ENCODE measurements around the gene PMS1.

The PMS1 gene

GRCh38 chr2:189873696-189874095 lies 89.4 kb downstream of the PMS1 start:
- Histone ChIP-seq H3K36me3 (ENCODE audit: control insufficient read depth, insufficient read depth, low read length) (no peaks in the 10 kb centered on the region), H3K27ac (ENCODE audit: low read depth, low read length) (no peak overlapping the region), H3K4me2 (ENCODE audit: low read length) (no peak overlapping the region)

GRCh38 chr2:189874586-189875320 lies 90.5 kb downstream of the PMS1 start:
- H2BK15ac ChIP-seq (replicated peaks; ENCODE audit: low read depth), result no peak overlapping the region
- H2BK120ac ChIP-seq (ENCODE audit: low read depth, low read length), result no peak overlapping the region
- H4K5ac ChIP-seq (ENCODE audit: low read length), result no peak overlapping the region
- no peaks in the 10 kb centered on the region for H3K36me3 ChIP-seq (ENCODE audit: control insufficient read depth, insufficient read depth, low read length)
- H3K79me1 ChIP-seq (ENCODE audit: low read length), result no peaks in the 10 kb centered on the region
- H3K27me3 ChIP-seq (ENCODE audit: insufficient read depth, low read length, poor library complexity), result no peaks in the 10 kb centered on the region
- no peak overlapping the region for H3K4me3 ChIP-seq (ENCODE audit: low read length)
- no peak overlapping the region for H4K8ac ChIP-seq (ENCODE audit: low read depth, low read length)
- H2BK5ac ChIP-seq (ENCODE audit: low read length), result no peak overlapping the region
- H3K27ac ChIP-seq (ENCODE audit: low read depth, low read length), result no peak overlapping the region
- H3K56ac ChIP-seq (ENCODE audit: low read length), result no peak overlapping the region
- no peak overlapping the region for H2AK5ac ChIP-seq (ENCODE audit: low read length)
- no peaks in the 10 kb centered on the region for H3K79me2 ChIP-seq (ENCODE audit: control insufficient read depth, insufficient read depth, low read length)
- DNase-seq, result no peak
- no peak overlapping the region for H3K4ac ChIP-seq (ENCODE audit: low read depth, low read length)
- peaks cover 7% of the 10 kb centered on the region for H3K4me1 ChIP-seq (ENCODE audit: control insufficient read depth, low read depth, low read length)
- no CpG with 5 or more reads among the region's 4 CpGs for WGBS (ENCODE audit: extremely low coverage, insufficient coverage, low lambda C conversion rate)
- no peak overlapping the region for H3K18ac ChIP-seq (ENCODE audit: low read length)
- H3K23ac ChIP-seq (ENCODE audit: low read length), result no peak overlapping the region
- H3K9ac ChIP-seq (ENCODE audit: low read length), result no peak overlapping the region
- H3K4me2 ChIP-seq (ENCODE audit: low read length), result no peak overlapping the region

More at GRCh38 chr2:189873696-189874095, 89.4 kb downstream of the PMS1 start:
- no peak overlapping the region for H3K18ac ChIP-seq (ENCODE audit: low read length)
- H3K27me3 ChIP-seq (ENCODE audit: insufficient read depth, low read length, poor library complexity), result no peaks in the 10 kb centered on the region
- DNase-seq, result no peak
- H3K56ac ChIP-seq (ENCODE audit: low read length), result no peak overlapping the region
- no peak overlapping the region for H2AK5ac ChIP-seq (ENCODE audit: low read length)
- H3K23ac ChIP-seq (ENCODE audit: low read length), result no peak overlapping the region
- no peak overlapping the region for H3K9ac ChIP-seq (ENCODE audit: low read length)
- H3K79me1 ChIP-seq (ENCODE audit: low read length), result no peaks in the 10 kb centered on the region
- H4K5ac ChIP-seq (ENCODE audit: low read length), result no peak overlapping the region
- no peak overlapping the region for H3K4me3 ChIP-seq (ENCODE audit: low read length)
- H2BK15ac ChIP-seq (replicated peaks; ENCODE audit: low read depth), result no peak overlapping the region
- no peak overlapping the region for H3K4ac ChIP-seq (ENCODE audit: low read depth, low read length)
- H2BK120ac ChIP-seq (ENCODE audit: low read depth, low read length), result no peak overlapping the region
- peaks cover 2% of the 10 kb centered on the region for H3K4me1 ChIP-seq (ENCODE audit: control insufficient read depth, low read depth, low read length)
- no peak overlapping the region for H2BK5ac ChIP-seq (ENCODE audit: low read length)
- WGBS (ENCODE audit: extremely low coverage, insufficient coverage, low lambda C conversion rate), result no CpG with 5 or more reads among the region's 8 CpGs
- no peak overlapping the region for H4K8ac ChIP-seq (ENCODE audit: low read depth, low read length)
- no peaks in the 10 kb centered on the region for H3K79me2 ChIP-seq (ENCODE audit: control insufficient read depth, insufficient read depth, low read length)

- no CpG with 5 or more reads among the region's 2 CpGs for WGBS (ENCODE audit: extremely low coverage, insufficient coverage, low lambda C conversion rate)
- Histone ChIP-seq H3K56ac (ENCODE audit: low read length) (no peak overlapping the region), H3K18ac (ENCODE audit: low read length) (no peak overlapping the region), H3K4me1 (ENCODE audit: control insufficient read depth, low read depth, low read length) (peaks cover 12% of the 10 kb centered on the region), H3K79me2 (ENCODE audit: control insufficient read depth, insufficient read depth, low read length) (no peaks in the 10 kb centered on the region), H2BK15ac (replicated peaks; ENCODE audit: low read depth) (no peak overlapping the region), H2AK5ac (ENCODE audit: low read length) (no peak overlapping the region), H3K9ac (ENCODE audit: low read length) (no peak overlapping the region), H3K27me3 (ENCODE audit: insufficient read depth, low read length, poor library complexity) (no peaks in the 10 kb centered on the region), H4K8ac (ENCODE audit: low read depth, low read length) (no peak overlapping the region), H3K23ac (ENCODE audit: low read length) (no peak overlapping the region), H3K4me2 (ENCODE audit: low read length) (no peak overlapping the region), H3K36me3 (ENCODE audit: control insufficient read depth, insufficient read depth, low read length) (no peaks in the 10 kb centered on the region), H3K27ac (ENCODE audit: low read depth, low read length) (no peak overlapping the region), H2BK120ac (ENCODE audit: low read depth, low read length) (no peak overlapping the region), H2BK5ac (ENCODE audit: low read length) (no peak overlapping the region), H3K4ac (ENCODE audit: low read depth, low read length) (no peak overlapping the region), H3K4me3 (ENCODE audit: low read length) (no peak overlapping the region), H3K79me1 (ENCODE audit: low read length) (no peaks in the 10 kb centered on the region), H4K5ac (ENCODE audit: low read length) (no peak overlapping the region)
- DNase-seq, result no peak
These were observed 92.0 kb downstream of the PMS1 start for GRCh38 chr2:189876271-189876670.

- WGBS (ENCODE audit: extremely low coverage, insufficient coverage, low lambda C conversion rate), result no CpG with 5 or more reads among the region's 8 CpGs
- Histone ChIP-seq H3K27me3 (ENCODE audit: insufficient read depth, low read length, poor library complexity) (no peaks in the 10 kb centered on the region), H2BK120ac (ENCODE audit: low read depth, low read length) (peak overlapping the region; percentile 0), H4K8ac (ENCODE audit: low read depth, low read length) (no peak overlapping the region), H3K79me2 (ENCODE audit: control insufficient read depth, insufficient read depth, low read length) (no peaks in the 10 kb centered on the region), H2BK15ac (replicated peaks; ENCODE audit: low read depth) (no peak overlapping the region), H2AK5ac (ENCODE audit: low read length) (peak overlapping the region; percentile 27), H3K9ac (ENCODE audit: low read length) (peak overlapping the region; percentile 33), H4K5ac (ENCODE audit: low read length) (peak overlapping the region; percentile 40), H3K36me3 (ENCODE audit: control insufficient read depth, insufficient read depth, low read length) (no peaks in the 10 kb centered on the region), H3K4ac (ENCODE audit: low read depth, low read length) (peak overlapping the region; percentile 65), H3K4me3 (ENCODE audit: low read length) (no peak overlapping the region), H3K4me1 (ENCODE audit: control insufficient read depth, low read depth, low read length) (peaks cover 16% of the 10 kb centered on the region), H3K23ac (ENCODE audit: low read length) (peak overlapping the region; percentile 91), H3K18ac (ENCODE audit: low read length) (peak overlapping the region; percentile 4), H2BK5ac (ENCODE audit: low read length) (peak overlapping the region; percentile 96), H3K4me2 (ENCODE audit: low read length) (no peak overlapping the region), H3K79me1 (ENCODE audit: low read length) (no peaks in the 10 kb centered on the region), H3K56ac (ENCODE audit: low read length) (peak overlapping the region; percentile 81), H3K27ac (ENCODE audit: low read depth, low read length) (peak overlapping the region; percentile 80)
- peak; percentile 15 for DNase-seq
These were observed 95.4 kb downstream of the PMS1 start for GRCh38 chr2:189879716-189880081.

- no peaks in the 10 kb centered on the region for H3K79me1 ChIP-seq (ENCODE audit: low read length)
- no peak overlapping the region for H2BK15ac ChIP-seq (replicated peaks; ENCODE audit: low read depth)
- WGBS (ENCODE audit: extremely low coverage, insufficient coverage, low lambda C conversion rate), result no CpG with 5 or more reads among the region's 2 CpGs
- peak; percentile 89 for DNase-seq
- H3K4me2 ChIP-seq (ENCODE audit: low read length), result no peak overlapping the region
- no peak overlapping the region for H3K56ac ChIP-seq (ENCODE audit: low read length)
- no peak overlapping the region for H3K9ac ChIP-seq (ENCODE audit: low read length)
- H4K8ac ChIP-seq (ENCODE audit: low read depth, low read length), result no peak overlapping the region
- no peak overlapping the region for H2BK120ac ChIP-seq (ENCODE audit: low read depth, low read length)
- H3K79me2 ChIP-seq (ENCODE audit: control insufficient read depth, insufficient read depth, low read length), result no peaks in the 10 kb centered on the region
- H3K27me3 ChIP-seq (ENCODE audit: insufficient read depth, low read length, poor library complexity), result no peaks in the 10 kb centered on the region
- no peaks in the 10 kb centered on the region for H3K36me3 ChIP-seq (ENCODE audit: control insufficient read depth, insufficient read depth, low read length)
- H3K27ac ChIP-seq (ENCODE audit: low read depth, low read length), result peak overlapping the region; percentile 80
- H3K18ac ChIP-seq (ENCODE audit: low read length), result peak overlapping the region; percentile 4
- no peak overlapping the region for H2BK5ac ChIP-seq (ENCODE audit: low read length)
- H2AK5ac ChIP-seq (ENCODE audit: low read length), result no peak overlapping the region
- no peak overlapping the region for H3K4ac ChIP-seq (ENCODE audit: low read depth, low read length)
- no peak overlapping the region for H4K5ac ChIP-seq (ENCODE audit: low read length)
- no peak overlapping the region for H3K4me3 ChIP-seq (ENCODE audit: low read length)
- H3K4me1 ChIP-seq (ENCODE audit: control insufficient read depth, low read depth, low read length), result peaks cover 16% of the 10 kb centered on the region
- no peak overlapping the region for H3K23ac ChIP-seq (ENCODE audit: low read length)
These were observed 96.2 kb downstream of the PMS1 start for GRCh38 chr2:189880429-189880828.
